NCI-H2196 (cell line): Measurements from ENCODE around the gene FDX1.

Experiments used
- DNase-seq: peaks from one replicate; lab custom pipeline; 2025; ENCODE audit not compliant: unreplicated experiment; lab: John Stamatoyannopoulos, UW

FDX1 gene

GRCh38 chr11:110505528-110506284 lies 76.0 kb downstream of the FDX1 start:
- DNase-seq, result no peak

DNA sequence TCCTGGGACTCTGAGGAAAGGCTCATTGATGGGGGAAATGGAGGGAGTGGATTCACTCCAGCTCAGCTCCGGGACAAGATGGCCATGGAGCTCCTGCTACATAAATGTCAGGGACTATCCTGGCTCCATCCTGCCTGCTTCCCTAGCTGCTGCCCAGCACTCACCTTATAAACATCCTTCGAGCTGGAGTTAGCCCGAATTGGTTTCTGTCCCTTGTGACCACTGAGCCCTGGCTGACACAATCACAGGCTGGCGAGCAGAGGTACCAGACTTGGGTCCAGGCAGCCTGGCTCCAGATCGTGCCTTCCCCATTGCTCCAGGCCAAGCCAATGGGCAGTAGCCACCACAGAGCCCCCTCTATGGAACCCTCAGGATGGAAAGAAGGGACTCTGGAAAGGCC lies 77.6 kb downstream of the FDX1 start:
- no peak for DNase-seq

DNA sequence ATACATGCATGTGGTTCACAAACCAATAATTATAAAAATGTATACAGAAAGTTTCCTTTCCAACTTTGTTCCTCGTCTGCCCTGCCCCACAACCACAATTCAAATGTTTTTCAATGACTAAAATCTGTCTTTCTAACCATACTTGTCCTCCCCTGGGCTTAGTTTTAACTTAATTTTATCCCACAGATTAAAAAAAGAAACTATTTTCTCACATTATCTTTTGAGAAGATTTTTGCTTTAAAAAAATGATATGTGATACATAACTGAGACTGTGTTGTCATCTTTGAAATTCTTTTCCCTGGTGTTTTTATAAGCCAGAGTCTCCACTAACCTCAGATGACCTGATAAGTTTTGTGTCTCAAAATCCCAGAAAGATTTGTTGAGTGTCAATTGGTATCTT lies 79.0 kb downstream of the FDX1 start:
- DNase-seq, result no peak

DNA sequence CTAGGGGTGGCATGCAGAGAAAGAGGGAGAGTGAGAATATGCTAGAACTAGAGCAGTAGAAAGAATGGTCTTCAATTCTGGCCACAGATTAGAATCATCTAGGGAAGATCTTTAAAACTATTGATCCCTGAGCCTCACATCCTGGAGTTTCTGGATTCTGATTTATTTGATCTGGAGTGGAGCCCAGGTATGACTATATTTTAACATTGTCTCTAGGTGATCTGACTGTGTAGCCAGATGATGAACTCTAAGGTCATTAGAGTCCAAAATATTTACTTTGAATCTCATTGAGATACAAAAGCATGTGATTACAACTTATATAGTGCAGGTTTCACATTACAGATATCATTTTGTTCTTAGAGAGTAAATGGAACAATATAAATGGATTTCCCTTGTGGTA lies 79.7 kb downstream of the FDX1 start:
- DNase-seq, result no peak

GRCh38 chr11:110512026-110512425 lies 82.3 kb downstream of the FDX1 start:
- no peak for DNase-seq

DNA sequence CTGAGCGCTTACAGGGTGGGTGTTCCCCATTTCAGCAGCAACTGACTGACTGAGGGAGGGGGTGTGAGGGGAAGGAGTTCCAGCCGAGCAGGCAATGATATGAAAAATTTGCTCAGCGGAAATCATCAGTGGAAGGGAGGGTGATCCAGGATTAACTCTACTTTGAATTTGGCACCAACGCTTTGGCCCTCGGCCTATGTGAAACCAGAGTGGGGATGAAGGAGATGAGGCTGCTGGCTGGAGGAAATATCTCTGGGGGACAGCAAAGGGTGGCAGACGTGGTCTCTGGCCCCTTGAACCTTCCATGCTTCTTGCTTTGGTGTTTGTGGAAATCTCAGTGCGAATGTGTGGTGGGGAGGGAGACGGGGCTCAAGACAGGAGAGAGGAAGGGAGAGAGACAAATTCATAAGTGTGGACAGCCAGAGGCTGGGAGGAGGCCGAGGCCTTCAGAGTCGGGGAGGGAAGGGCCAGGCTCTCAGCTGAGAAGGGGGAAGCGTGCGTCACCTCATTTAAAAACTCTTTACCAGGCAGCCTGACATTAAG lies 83.6 kb downstream of the FDX1 start:
- no peak for DNase-seq

- no peak for DNase-seq
These were observed 84.2 kb downstream of the FDX1 start for GRCh38 chr11:110513846-110514437.
